ENCODE data around the gene MYO1A. TPM values are rescaled to one million over a fixed set of nuclear protein-coding genes. Genes with fewer than 3 reads are reported as not detected.
"Not testable (repeated sequence)": the region's sequence is repeated elsewhere in the genome, so short reads cannot be mapped to it uniquely, and the experiment has no call there.

The MYO1A gene
- total RNA-seq, 2 donors from 2014 or later, result 11.4 to 13.4 TPM

DNA sequence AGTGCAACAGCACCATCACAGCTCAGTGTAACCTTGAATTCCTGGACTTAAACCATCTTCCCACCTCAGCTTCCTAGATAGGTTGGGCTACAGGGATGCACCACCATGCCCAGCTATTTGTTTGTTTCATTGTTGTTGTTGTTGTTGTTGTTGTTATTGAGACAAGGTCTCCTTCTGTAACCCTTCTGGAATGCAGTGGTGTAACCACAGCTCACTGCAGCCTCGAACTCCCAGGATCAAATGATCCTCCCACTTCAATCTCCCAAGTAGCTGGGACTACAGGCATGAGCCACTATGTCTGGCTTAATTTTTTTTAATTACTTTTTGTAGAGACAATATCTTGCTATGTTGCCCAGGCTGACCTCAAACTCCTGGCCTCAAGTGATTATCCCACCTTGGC lies 29.9 kb upstream of the MYO1A start:
- Mint-ChIP-seq H3K27ac (peak overlapping the region; percentile 99), H3K36me3 (ENCODE audit: insufficient read depth in 2 of 2) (peaks cover 9 to 12% of the 10 kb centered on the region in 2 donors)

DNA sequence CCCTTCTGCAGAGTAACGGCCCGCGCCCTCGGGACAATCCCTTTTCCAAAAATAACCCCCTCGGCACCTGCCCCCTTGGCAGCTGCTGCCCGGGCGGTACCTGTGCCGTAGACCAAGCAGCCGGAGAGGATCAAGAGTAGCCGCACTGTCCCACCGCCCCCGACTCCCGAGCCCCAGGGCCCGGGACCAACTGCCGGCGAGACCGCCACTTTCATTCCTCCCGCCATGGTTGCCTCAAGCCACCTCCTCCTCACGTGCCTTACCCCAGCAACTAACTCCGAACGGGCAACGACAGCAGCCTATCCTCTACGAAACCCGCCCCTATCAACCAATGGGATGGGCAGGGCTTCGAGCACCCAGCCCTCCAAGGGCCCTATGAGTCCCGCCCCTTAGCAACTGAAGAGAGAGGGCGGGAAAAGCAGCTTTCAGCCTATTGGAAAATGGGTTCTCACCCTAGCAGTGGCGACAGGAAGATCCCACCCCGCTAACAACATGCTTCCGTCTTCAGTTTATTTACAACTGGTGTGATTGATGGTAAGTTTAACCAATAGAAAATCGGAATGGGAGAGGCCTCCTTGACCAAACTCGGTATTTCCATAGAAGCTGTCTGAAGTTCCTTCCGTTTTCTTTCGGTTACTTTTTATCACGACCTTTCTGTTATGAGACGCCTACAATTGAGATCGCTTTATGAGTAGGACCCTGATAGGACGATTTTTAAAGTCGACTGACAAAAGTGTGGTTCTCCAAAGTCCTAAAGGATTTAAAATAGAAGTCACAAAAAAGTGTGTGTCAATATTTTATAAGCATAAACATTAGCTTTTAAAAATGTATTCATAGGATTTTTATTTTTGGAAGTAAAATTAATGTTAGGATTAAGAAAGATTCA lies 28.8 kb upstream of the MYO1A start, which contains the start of gene NEMP1:
Gene NEMP1, minus strand, starts transcription at position 273 of the 886 bp plus-strand sequence. Its CDS starts 46 bp downstream, at position 227.
- Mint-ChIP-seq H3K27ac (peak within 1 kb of the TSS; percentile 99), H3K9me3 (no peaks in the 10 kb centered on the region), H3K4me3 (peak within 1 kb of the TSS; percentile 99 to 100), H3K4me1 (ENCODE audit: low read depth) (peaks cover 39% of the 10 kb centered on the region), H3K27me3 (ENCODE audit: low read depth) (no peaks in the 10 kb centered on the region), H3K36me3 (ENCODE audit: insufficient read depth in 2 of 2) (peaks cover 9 to 12% of the 10 kb centered on the region in 2 donors)
- DNase-seq (peak; percentile 94 to 97), ATAC-seq (replicated peaks in 1 of 2) (peak; percentile 96)

More for the DNA sequence above, 29.9 kb upstream of the MYO1A start:
- Mint-ChIP-seq H3K4me3 (peak overlapping the region; percentile 99 to 100), H3K9me3 (no peaks in the 10 kb centered on the region), H3K27me3 (ENCODE audit: low read depth) (no peaks in the 10 kb centered on the region), H3K4me1 (ENCODE audit: low read depth) (peaks cover 34% of the 10 kb centered on the region)
- no peak for DNase-seq
- no peak for ATAC-seq (replicated peaks in 1 of 2)

DNA sequence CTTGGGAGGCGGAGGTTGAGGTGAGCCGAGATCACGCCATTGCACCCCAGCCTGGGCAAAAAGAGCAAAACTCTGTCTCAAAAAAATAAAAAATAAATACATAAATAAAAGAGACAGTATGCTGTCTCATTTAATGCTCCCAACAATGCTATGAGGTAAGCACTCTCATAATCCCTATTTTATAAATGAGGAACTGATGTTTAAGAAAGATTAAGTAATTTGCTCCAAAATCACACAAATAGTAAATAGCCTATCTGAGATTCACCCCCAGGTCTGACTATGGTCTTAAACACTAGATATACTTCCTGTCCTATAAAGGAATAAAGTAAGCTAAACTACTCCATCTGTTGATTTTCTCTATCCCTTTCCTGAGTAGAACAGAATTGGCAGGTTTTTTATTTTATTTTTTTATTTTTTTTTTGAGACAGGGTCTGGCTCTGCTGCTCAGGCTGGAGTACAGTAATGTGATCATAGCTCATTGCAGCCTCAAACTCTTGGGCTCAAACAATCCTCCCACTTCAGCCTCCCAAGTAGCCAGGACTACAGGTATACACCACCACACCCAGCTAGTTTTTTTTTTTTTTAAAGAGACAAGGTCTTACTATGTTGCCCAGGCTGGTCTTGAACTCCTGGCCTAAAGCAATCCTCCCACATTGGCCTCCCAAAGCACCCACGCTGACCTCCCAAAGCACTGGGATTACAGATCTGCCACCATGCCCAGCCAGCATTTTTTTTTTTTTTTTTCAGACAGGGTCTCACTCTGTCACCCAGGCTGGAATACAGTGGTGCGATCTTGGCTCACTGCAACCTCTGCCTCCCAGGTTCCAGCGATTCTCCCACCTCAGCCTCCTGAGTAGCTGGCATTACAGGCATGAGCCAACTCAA lies 23.9 kb upstream of the MYO1A start:
- Mint-ChIP-seq H3K27ac (peak overlapping the region; percentile 65), H3K36me3 (ENCODE audit: insufficient read depth in 2 of 2) (peaks cover 15 to 42% of the 10 kb centered on the region in 2 donors), H3K4me1 (ENCODE audit: low read depth) (peaks cover 60% of the 10 kb centered on the region)
- not testable (repeated sequence) for H3K4me3 Mint-ChIP-seq; DNase-seq; H3K27me3 Mint-ChIP-seq (ENCODE audit: low read depth); H3K9me3 Mint-ChIP-seq; ATAC-seq (replicated peaks in 1 of 2)

DNA sequence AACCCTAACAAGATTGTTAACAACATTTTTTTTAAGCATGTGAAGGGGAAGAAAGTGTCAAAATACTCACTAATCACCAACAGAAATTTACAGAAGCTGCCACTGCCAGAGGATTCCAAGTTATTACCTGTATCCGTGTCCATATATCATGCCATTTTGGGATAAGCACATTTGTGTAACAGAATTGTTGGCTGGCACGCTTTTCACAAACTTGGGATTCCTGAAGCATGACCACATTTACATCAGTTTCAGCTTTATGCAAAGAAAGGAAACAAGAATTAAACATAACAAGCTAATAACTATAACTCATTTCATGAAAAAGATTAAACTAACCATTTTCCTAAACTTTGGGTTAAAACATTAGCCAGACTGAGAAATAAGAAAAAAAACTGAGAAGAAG lies 22.7 kb upstream of the MYO1A start:
- Mint-ChIP-seq H3K36me3 (ENCODE audit: insufficient read depth in 2 of 2) (peaks cover 12 to 48% of the 10 kb centered on the region in 2 donors), H3K27me3 (ENCODE audit: low read depth) (no peaks in the 10 kb centered on the region), H3K27ac (peak overlapping the region; percentile 27), H3K9me3 (no peaks in the 10 kb centered on the region), H3K4me1 (ENCODE audit: low read depth) (peaks cover 69% of the 10 kb centered on the region), H3K4me3 (peak overlapping the region in 1 of 2 donors; percentile 36)
- no peak for DNase-seq
- ATAC-seq (replicated peaks in 1 of 2), result no peak

DNA sequence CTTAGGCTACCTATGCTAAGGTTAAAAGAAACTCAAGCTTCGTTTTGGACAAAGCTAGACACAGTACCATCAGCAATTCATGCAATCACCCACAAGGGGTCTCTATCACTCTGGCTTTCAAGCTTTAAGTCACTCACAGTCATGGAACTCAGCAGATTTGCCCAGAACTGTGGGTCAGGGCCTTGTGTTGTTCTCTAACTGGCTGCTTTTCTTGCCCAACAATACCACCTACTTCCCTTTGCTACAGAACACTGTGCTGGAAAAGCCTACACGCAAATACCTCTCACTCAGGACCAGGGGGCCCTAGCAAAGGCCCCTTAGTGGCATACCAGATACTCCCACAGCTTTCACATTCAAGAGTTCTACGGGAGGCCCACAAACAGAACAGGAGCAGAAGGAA lies 19.6 kb upstream of the MYO1A start:
- H3K27ac Mint-ChIP-seq, result peak overlapping the region; percentile 85
- no peaks in the 10 kb centered on the region for H3K27me3 Mint-ChIP-seq (ENCODE audit: low read depth)
- H3K4me1 Mint-ChIP-seq (ENCODE audit: low read depth), result peaks cover 78% of the 10 kb centered on the region
- peaks cover 13 to 60% of the 10 kb centered on the region in 2 donors for H3K36me3 Mint-ChIP-seq (ENCODE audit: insufficient read depth in 2 of 2)
- ATAC-seq (replicated peaks in 1 of 2) (peak; percentile 84), DNase-seq (peak; percentile 60 to 62)
- H3K4me3 Mint-ChIP-seq, result peak overlapping the region; percentile 59 to 67
- peaks cover 3% of the 10 kb centered on the region in 2 donors for H3K9me3 Mint-ChIP-seq

DNA sequence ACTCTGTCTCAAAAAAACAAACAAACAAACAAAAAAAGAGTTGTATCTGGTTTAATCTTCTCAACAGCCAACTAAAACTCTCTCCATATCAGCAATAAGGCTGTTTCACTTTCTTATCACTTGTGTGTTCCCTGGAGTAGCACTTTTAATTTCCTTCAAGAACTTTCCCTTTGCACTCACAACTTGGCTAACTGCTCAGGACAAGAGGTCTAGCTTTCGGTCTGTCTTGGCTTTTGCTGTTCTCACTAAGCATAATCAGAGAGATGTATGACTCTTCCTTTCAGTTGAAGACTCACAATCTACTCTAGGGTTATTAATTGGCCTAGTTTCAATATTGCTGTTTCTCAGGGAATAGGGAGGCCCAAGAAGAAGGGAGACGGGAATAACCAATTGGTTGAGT lies 16.3 kb upstream of the MYO1A start:
- Mint-ChIP-seq H3K4me3 (peak overlapping the region; percentile 58 to 71), H3K36me3 (ENCODE audit: insufficient read depth in 2 of 2) (peaks cover 13 to 57% of the 10 kb centered on the region in 2 donors), H3K4me1 (ENCODE audit: low read depth) (peaks cover 82% of the 10 kb centered on the region), H3K27ac (peak overlapping the region; percentile 95), H3K27me3 (ENCODE audit: low read depth) (no peaks in the 10 kb centered on the region), H3K9me3 (peaks cover 3% of the 10 kb centered on the region in 2 donors)
- ATAC-seq (replicated peaks in 1 of 2) (peak in 1 of 2 donors; percentile 49), DNase-seq (no peak)

DNA sequence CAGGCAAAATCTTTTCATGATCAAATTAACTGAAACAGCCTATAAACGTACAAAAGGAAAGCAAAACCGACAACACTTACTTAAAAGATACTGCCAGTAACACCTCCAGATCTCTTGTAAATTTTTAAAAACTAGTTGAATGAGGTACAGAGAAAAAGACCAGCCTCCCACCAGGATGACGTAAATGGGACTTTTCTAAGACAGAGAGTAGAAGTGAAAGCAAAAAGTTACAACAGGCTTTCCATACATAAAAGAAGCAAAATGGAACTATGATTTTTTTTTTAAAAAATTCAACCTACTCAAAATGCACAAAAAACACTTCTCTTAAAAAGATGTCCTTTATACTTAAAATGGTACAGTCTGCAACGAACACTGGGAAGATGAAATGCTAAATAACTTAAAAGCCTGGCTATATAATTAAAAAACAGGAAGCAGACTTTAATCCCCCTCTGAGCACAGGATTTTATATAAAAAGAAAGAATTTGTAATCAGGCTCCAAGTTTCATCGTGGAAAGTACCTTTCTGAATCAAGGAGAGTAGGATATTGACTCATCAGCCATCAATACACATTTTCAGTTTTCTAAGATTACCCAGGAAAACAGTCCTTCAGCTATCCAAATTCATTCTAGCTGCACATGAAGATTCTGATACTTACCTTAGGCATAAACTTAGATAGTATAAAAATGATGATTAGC lies 14.2 kb upstream of the MYO1A start:
- H3K9me3 Mint-ChIP-seq, result peaks cover 3% of the 10 kb centered on the region in 2 donors
- peaks cover 10 to 53% of the 10 kb centered on the region in 2 donors for H3K36me3 Mint-ChIP-seq (ENCODE audit: insufficient read depth in 2 of 2)
- no peaks in the 10 kb centered on the region for H3K27me3 Mint-ChIP-seq (ENCODE audit: low read depth)
- peak overlapping the region; percentile 81 to 97 for H3K4me3 Mint-ChIP-seq
- peaks cover 69% of the 10 kb centered on the region for H3K4me1 Mint-ChIP-seq (ENCODE audit: low read depth)
- peak; percentile 87 to 89 for ATAC-seq (replicated peaks in 1 of 2)
- H3K27ac Mint-ChIP-seq, result peak overlapping the region; percentile 100
- DNase-seq, result peak; percentile 59 to 62

DNA sequence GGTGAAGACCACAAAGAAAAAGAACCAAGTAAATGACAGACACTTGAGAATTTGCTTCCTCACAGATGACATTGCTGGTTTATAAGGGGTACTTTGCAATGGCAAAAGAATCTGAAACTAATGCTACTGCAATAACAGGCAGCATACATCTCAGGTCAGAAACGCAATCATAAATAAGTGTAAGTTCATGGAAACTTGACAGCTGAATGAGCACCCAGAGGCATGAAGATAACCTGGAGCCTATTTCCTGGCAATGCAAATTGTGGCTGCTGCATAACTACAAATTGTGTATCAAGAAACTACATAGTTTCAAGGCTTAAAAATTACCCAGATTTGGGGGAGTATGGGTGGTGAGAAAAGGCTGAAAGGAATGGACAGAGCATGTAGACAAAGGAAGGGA lies 8.5 kb upstream of the MYO1A start:
- Mint-ChIP-seq H3K4me1 (ENCODE audit: low read depth) (peaks cover 21% of the 10 kb centered on the region), H3K4me3 (no peak overlapping the region), H3K9me3 (peaks cover 1 to 2% of the 10 kb centered on the region in 2 donors), H3K36me3 (ENCODE audit: insufficient read depth in 2 of 2) (peaks cover 12 to 41% of the 10 kb centered on the region in 2 donors), H3K27ac (peak overlapping the region; percentile 28), H3K27me3 (ENCODE audit: low read depth) (no peaks in the 10 kb centered on the region)
- no peak for DNase-seq
- no peak for ATAC-seq (replicated peaks in 1 of 2)

DNA sequence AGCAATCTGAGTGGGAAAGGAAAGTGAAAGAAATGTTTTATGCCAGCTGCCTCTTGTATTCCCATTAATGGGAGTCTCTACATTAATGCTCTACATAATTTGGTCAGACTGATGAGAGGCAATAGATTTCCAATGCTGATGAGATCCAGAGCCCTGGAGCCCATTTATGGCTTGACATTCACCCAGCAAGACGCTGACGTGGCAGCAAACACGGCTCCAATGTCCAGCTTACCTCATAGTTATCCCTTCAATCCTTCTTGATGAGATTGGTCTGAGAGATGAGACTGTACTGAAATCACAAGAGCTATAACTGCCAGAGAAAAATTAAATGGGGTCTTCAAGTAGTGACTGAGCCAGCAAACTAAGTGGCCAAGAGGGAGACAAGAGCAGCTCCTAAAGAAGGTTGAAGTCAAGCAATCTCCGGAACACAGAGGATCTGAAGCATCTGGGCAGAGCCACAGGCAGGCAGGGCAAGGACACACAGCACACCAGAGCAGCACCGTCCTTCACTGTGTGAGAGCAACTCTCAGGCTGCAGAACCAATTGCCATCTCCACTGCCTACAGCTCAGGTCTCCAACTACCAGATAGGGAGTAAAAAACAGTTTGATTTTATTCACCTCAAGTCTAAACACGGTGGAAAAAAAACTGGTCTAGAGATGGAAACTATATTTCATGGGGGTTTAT lies 7.3 kb upstream of the MYO1A start:
- no peak for DNase-seq
- peaks cover 10% of the 10 kb centered on the region for H3K4me1 Mint-ChIP-seq (ENCODE audit: low read depth)
- H3K27me3 Mint-ChIP-seq (ENCODE audit: low read depth), result no peaks in the 10 kb centered on the region
- no peak for ATAC-seq (replicated peaks in 1 of 2)
- H3K4me3 Mint-ChIP-seq, result no peak overlapping the region
- H3K9me3 Mint-ChIP-seq, result peaks cover 2 to 4% of the 10 kb centered on the region in 2 donors
- peak overlapping the region; percentile 73 for H3K27ac Mint-ChIP-seq
- H3K36me3 Mint-ChIP-seq (ENCODE audit: insufficient read depth in 2 of 2), result peaks cover 12 to 34% of the 10 kb centered on the region in 2 donors

DNA sequence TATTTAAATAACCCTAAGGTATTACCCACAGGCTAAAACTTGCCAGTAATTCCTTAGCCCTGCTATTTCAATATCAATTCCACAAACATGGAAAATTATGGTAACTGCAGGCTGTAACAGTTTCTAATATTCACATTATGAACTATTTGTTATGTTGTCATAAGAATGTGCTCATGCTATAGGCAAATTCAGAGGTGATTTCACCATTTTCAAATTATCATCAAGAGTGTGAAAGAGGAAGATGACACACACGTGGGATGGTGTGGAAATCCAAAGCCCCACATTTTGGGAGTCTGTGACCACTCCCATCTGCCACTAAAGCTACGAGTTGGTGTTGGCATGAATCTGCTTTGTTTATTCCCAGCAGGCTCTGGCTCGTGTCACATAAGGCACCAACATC lies 5.9 kb upstream of the MYO1A start:
- Mint-ChIP-seq H3K27ac (no peak overlapping the region), H3K4me1 (ENCODE audit: low read depth) (peaks cover 4% of the 10 kb centered on the region)

DNA sequence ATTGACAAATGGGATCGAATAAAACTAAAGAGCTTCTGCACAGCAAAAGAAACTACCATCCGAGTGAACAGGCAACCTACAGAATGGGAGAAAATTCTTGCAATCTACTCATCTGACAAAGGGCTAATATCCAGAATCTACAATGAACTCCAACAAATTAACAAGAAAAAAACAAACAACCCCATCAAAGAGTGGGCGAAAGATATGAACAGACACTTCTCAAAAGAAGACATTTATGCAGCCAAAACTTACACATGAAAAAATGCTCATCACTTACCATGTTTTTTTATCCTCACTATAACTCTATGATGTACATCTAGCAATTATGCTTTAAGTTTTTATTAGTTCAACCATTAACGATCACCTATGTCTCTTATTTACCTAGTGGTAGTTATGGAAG lies 4.0 kb upstream of the MYO1A start:
- H3K4me1 Mint-ChIP-seq (ENCODE audit: low read depth); DNase-seq; H3K27me3 Mint-ChIP-seq (ENCODE audit: low read depth); H3K4me3 Mint-ChIP-seq; H3K9me3 Mint-ChIP-seq; H3K27ac Mint-ChIP-seq; ATAC-seq (replicated peaks in 1 of 2): not testable (repeated sequence)
- H3K36me3 Mint-ChIP-seq (ENCODE audit: insufficient read depth in 2 of 2), result peaks cover 10 to 22% of the 10 kb centered on the region in 2 donors

More for the DNA sequence above, 5.9 kb upstream of the MYO1A start:
- Mint-ChIP-seq H3K36me3 (ENCODE audit: insufficient read depth in 2 of 2) (peaks cover 11 to 32% of the 10 kb centered on the region in 2 donors), H3K9me3 (peaks cover 2 to 4% of the 10 kb centered on the region in 2 donors), H3K27me3 (ENCODE audit: low read depth) (no peaks in the 10 kb centered on the region), H3K4me3 (no peak overlapping the region)
- DNase-seq (no peak), ATAC-seq (replicated peaks in 1 of 2) (no peak)

DNA sequence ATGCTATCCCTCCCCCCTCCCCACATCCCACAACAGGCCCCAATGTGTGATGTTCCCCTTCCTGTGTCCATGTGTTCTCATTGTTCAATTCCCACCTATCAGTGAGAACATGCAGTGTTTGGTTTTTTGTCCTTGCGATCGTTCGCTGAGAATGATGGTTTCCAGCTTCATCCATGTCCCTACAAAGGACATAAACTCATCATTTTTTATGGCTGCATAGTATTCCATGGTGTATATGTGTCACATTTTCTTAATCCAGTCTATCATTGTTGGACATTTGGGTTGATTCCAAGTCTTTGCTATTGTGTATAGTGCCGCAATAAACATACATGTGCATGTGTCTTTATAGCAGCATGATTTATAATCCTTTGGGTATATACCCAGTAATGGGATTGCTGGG lies 3.2 kb upstream of the MYO1A start:
- H3K27me3 Mint-ChIP-seq (ENCODE audit: low read depth); H3K9me3 Mint-ChIP-seq; DNase-seq; H3K4me3 Mint-ChIP-seq; ATAC-seq (replicated peaks in 1 of 2); H3K27ac Mint-ChIP-seq: not testable (repeated sequence)
- peaks cover 7 to 16% of the 10 kb centered on the region in 2 donors for H3K36me3 Mint-ChIP-seq (ENCODE audit: insufficient read depth in 2 of 2)
- peaks cover 15% of the 10 kb centered on the region for H3K4me1 Mint-ChIP-seq (ENCODE audit: low read depth)
